OCI-LY3 (cell line): ENCODE data around the gene RALGAPB.

Experiments
- EZH2phosphoT487 ChIP-seq: fragments of 200-600 bp; shearing (Covaris generic); IDR thresholded peaks from 2 replicates; pipeline ENCODE4 v1.6.1; 2018; ENCODE audit warnings: antibody characterized with exemption, mixed run types, low read depth
- TF ChIP-seq, protein P1 (sequence below): fragments of 200-600, 300-600 bp; sonication (generic); IDR thresholded peaks from 2 replicates; pipeline ENCODE4 v1.5.1; 2014; ENCODE audit warnings: antibody characterized with exemption, low read length, low read depth

GRCh38 chr20:38563802-38564431 lies 91.3 kb downstream of the RALGAPB start:
- TF ChIP-seq, protein P1, sequence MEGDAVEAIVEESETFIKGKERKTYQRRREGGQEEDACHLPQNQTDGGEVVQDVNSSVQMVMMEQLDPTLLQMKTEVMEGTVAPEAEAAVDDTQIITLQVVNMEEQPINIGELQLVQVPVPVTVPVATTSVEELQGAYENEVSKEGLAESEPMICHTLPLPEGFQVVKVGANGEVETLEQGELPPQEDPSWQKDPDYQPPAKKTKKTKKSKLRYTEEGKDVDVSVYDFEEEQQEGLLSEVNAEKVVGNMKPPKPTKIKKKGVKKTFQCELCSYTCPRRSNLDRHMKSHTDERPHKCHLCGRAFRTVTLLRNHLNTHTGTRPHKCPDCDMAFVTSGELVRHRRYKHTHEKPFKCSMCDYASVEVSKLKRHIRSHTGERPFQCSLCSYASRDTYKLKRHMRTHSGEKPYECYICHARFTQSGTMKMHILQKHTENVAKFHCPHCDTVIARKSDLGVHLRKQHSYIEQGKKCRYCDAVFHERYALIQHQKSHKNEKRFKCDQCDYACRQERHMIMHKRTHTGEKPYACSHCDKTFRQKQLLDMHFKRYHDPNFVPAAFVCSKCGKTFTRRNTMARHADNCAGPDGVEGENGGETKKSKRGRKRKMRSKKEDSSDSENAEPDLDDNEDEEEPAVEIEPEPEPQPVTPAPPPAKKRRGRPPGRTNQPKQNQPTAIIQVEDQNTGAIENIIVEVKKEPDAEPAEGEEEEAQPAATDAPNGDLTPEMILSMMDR = no peak
- TF ChIP-seq EZH2phosphoT487 = no peak
